Measurements from ENCODE around the gene POU2AF2.

- TF ChIP-seq POLR2AphosphoS5 (IDR thresholded peaks at IDR 0.05; ENCODE audit: insufficient read depth, low read depth, low read length) (no peak), CTCF (IDR thresholded peaks at IDR 0.05; ENCODE audit: extremely low read depth in 1 of 2, insufficient read depth in 1 of 2, low read depth in 1 of 2, low read length in 2 of 2) (no peak), POLR2A (IDR thresholded peaks at IDR 0.05; ENCODE audit: low read depth, low read length) (no peak), EZH2 (IDR thresholded peaks at IDR 0.05; ENCODE audit: borderline replicate concordance, low read depth, low read length, severe bottlenecking) (no peak), MYC (IDR thresholded peaks at IDR 0.05; ENCODE audit: low read depth, low read length) (no peak), GATA2 (IDR thresholded peaks at IDR 0.05; ENCODE audit: insufficient read depth, insufficient read length, low read depth, low read length) (no peak), JUN (IDR thresholded peaks at IDR 0.05; ENCODE audit: borderline replicate concordance, insufficient read depth, insufficient read length, low read depth) (no peak), FOS (IDR thresholded peaks at IDR 0.05; ENCODE audit: borderline replicate concordance, insufficient read depth, low read length) (no peak)
- TF ChIP-seq, protein P1, sequence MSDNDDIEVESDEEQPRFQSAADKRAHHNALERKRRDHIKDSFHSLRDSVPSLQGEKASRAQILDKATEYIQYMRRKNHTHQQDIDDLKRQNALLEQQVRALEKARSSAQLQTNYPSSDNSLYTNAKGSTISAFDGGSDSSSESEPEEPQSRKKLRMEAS (IDR thresholded peaks at IDR 0.05; ENCODE audit: insufficient read depth, insufficient read length), result no peak
Measured at GRCh38 chr11:111258046-111258445, 12.5 kb downstream of the POU2AF2 start.

All from endothelial cell of umbilical vein (primary cell).